ENCODE results near the gene UNC5A. TPM values are rescaled to one million over a fixed set of nuclear protein-coding genes. Genes with fewer than 3 reads are reported as not detected.

UNC5A gene
- total RNA-seq = 0.22 and 0.40 TPM in 2 replicates

DNA sequence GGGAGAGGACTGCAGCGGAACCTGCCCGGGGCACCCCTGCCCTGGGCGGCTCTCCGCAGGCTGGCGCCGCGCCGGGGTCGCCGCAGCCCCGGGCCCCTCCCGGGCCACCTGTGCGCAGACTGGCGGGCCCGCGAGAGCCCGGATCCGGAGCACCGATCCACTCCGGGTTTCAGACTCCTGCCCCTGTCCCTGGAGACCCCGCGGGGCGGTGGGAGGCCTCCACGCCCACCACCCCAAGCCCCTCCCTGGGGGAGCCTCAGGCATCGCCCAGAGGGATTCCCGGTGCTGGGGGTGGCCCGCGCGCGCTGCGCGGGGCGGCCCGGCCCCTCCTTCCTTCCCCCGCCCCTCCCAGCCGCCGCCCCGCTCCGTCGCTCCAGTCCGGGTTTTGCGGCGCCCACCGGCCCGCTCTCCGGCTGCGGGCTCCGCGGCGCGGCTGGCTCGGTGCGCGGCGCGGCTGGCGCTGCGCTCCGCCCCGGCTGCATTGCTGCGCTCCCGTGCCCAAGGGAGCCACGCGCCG is at the start of gene UNC5A:
UNC5A (plus strand) TSS at position 479 of the 517 bp plus-strand sequence. CDS start 192 bp downstream, outside the sequence.
- DNase-seq (ENCODE audit: low read depth in 2 of 2) = peak; percentile 50 to 76

DNA sequence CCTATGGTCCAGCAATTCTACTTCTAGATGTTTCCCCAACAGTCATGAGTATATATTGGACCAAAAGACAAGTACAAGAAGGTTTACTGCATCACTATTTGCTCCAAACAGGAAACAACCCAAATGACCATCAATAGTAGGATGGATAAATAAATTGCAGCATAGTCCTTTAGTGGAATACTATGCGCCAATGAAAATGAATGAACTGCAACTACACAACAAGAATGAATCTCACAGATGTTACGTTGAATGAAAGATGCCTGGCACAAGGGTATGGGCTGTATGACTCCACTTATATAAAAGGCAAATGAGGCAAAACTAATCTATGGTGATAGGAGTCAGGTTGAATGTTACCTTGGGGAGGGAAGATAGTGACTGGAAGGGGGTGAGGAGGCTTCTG is 48.6 kb upstream of the UNC5A start:
- no peak for DNase-seq (ENCODE audit: low read depth in 2 of 2)

DNA sequence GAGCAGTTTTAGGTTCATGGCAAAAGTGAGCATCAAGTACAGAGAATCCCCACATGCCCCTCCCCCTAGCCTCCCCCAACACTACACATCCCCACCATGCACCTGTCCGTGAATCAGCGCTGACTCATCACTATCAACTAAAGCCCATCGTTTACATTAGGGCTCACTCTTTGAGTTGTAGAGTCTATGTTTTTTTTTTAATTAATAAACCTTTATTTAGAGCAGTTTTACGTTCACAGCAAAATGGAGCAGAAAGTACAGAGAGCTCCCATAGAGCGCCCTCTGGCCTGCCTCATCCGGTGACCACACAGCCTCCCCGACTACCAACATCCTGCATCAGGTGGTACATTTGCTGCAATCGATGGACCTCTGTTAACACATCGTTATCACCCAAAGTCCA is 47.9 kb upstream of the UNC5A start:
- DNase-seq (ENCODE audit: low read depth in 2 of 2) = no peak

DNA sequence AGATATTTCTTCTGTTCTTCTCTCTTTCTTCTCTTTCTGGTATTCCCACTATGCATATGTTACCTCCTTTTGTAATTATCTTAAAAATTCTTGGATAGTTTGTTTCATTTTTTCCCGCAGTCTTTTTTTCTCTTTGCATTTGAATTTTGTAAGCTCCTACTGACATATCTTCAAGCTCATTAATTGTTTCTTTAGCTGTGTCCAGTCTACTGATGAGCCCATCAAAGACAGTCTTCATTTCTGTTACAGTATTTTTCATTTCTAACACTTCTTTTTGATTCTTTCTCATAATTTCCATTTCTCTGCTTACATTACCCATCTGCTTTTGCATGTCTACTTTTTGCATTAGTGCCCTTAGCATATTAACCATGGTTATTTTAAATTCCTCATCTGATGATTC is 44.7 kb upstream of the UNC5A start:
- no peak for DNase-seq (ENCODE audit: low read depth in 2 of 2)

DNA sequence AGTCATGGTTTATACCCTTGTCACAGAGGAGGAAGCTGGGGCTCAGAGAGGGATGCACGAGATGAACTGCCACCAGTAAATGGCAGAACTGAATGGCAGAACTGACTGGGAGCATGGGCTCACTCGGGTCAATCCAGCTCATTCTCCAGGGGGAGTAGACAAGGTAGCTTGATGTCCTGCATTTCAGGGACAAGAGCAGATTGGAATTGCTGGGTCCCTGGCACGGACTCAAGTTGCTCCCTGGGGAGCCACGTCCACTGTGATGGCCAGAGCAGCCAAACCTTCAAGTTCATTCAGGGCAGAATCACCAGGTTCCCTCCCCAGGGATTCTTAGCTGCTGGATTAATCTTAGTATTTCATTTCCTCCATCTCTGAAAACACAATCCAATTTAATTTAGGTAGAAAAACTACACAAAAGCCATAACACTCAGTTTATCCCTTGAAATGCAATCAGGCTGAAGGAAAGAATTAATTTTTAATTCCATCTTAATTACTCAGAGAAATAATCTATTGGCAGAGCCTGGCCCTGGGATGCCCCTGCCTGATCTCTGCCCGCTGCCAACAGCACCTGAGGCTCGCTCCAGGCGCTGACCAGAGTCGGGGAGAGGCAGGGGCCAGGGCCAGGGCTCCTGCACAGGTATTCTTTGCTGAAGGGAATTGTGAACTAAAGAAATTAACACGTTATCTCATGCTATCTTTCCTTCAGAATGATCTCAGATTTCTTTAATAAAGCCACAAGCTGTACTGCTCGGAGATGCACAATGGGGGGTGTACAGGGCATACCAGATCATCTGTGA is 42.0 kb upstream of the UNC5A start:
- no peak for DNase-seq (ENCODE audit: low read depth in 2 of 2)

DNA sequence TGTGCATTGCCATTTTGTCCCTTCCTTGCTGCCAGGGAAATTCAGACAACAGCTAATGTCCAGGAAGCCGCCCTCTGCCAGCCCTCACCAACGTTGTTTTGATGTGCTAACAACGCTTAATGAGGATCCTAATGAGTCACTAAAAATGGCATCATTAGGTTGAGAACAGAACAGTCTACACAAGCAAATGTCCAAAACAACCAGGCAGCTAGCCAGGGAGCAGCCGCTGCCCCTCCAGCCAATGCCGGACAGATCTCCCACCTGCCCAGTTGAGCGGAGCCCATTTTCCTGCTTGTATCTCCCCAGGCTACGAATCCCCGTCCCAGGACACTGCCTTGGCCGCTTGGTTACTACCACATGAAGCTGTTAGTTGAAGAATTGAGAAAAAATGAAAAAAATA is 40.4 kb upstream of the UNC5A start:
- no peak for DNase-seq (ENCODE audit: low read depth in 2 of 2)

DNA sequence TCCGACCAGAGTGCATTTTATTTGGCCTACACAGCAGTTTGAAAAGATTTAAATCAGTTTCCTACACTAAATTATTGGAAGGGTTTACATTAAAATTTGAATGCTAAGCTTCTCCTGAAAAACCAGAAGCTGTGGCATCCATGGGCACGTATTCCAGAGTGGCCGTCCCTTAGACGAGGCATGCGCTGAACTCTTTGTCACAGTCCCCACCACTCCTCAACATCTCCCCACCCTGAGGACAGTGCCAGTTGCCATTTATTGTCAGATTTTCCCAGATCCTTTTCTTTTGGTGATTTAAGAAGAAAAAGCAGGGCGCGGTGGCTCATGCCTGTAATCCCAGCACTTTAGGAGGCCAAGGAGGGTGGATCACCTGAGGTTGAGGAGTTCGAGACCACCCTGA is 39.9 kb upstream of the UNC5A start:
- no peak for DNase-seq (ENCODE audit: low read depth in 2 of 2)

- DNase-seq (ENCODE audit: low read depth in 2 of 2) = no peak
Measured at GRCh38 chr5:176771102-176771845, 39.1 kb upstream of the UNC5A start.

GRCh38 chr5:176772271-176773210 is 37.8 kb upstream of the UNC5A start:
- no peak for DNase-seq (ENCODE audit: low read depth in 2 of 2)

- no peak for DNase-seq (ENCODE audit: low read depth in 2 of 2)
Measured at GRCh38 chr5:176773408-176774035, 36.8 kb upstream of the UNC5A start.

DNA sequence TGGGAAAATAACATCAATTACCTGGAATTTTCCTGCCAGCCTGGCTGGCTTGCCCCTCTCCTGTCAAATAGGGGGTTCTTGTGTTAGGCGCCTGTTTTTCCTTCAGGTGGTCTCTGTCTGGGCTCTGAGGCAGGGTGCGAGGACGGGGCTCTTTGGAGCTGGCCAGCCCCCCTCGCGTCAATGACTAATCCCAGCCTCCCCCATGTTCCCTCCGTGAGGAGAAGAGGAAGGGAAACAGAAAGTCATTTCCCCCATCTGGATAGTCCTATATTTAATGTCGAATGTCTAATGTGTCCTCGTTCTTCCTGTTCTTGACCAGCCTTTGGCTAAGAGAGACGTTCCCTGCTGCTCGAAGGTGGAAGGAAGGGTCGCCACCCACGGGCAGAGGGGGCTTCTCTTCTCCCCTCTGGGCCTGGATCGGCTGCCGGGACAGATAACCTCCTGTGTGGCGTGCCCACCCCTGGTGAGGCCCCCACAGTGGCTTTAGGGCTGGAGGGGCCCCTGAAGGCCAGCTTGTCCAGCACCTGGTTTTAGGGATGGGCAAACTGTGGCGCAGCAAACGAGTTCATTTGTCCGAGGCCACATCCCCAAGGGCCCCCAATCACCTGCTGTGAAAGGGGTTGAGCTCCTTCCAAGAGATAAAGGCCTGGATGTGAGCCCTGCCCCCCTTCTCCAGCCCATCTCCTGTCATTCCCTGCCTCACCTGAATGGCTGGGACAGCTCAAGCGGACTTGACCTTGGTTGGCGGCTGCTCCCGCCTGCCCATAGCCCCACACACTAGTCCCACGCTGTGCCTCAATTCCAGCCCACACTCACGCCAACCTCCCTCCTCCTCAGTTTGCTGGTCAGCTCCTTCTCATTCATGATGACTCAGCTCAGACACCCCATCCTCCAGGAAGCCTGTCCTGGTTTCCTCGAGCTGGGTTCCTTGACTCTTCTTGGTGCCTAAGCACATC is 35.9 kb upstream of the UNC5A start:
- DNase-seq (ENCODE audit: low read depth in 2 of 2) = peak; percentile 13 to 19

DNA sequence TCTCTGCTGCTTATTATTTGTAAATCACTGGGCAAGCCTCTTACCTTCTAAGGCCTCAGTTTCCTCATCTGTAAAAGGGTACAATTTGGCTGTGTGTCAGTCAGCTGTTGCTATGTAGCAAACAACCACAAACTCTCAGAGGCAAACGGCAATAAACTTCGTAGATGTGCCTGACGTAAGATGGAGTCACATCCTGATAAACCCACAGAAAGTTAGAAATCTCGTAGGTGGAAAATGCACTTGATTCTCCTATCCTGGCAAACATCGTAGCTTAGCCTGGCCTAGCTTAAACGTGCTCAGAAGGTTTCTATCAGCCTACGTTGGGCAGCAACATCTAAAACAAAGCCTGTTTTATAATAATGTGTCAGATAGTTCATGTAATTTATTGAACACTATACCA is 35.0 kb upstream of the UNC5A start:
- no peak for DNase-seq (ENCODE audit: low read depth in 2 of 2)

DNA sequence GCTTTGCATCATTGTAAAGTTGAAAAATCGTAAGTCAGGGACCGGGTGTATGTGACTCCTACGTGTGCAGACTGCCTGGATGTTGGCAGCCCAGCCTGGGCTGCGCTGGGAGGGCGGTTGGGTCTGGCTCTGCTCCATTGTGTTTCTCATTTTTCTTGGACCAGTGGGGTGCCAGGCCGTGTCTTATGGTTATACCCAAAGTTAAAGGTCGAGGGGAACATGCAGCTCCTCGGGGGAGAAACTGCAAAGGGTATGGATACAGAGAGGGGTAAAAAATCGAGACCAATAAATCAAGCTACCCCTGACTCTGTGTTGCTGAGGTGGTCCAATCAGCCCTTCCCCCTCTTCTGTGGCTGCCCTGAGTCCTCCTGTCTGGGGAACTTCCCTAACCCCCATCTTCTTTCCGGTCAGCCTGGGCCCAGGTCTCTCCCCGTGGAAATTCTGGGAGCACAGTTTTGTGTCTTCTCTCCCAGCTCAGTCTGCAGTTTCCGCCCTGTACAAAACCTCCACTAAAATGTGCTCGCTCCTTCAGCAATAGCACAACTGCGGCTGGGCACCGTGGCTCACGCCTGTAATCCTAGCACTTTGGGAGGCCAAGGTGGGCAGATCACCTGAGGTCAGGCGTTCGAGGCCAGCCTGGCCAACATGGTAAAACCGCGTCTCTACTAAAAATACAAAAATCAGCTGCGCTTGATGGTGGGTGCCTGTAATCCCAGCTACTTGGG is 34.1 kb upstream of the UNC5A start:
- DNase-seq (ENCODE audit: low read depth in 2 of 2) = no peak

DNA sequence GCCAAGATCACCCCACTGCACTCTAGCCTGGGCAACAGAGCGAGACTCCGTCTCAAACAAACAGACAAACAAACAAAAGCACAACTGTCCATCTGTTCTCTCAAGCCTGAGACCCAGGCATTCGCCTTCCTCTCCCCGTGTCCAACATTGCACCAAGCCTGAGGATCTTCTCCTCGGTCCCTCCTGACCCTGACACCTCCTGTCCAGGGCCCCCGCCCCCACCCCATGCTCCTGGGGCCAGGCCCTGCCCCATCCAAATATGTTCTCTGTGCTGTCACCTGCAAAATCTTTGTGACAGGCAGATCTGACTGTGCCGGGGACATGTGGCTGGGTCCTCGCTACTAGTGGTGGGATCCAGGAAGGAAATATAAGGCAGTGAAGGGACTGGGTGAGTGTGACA is 33.4 kb upstream of the UNC5A start:
- no peak for DNase-seq (ENCODE audit: low read depth in 2 of 2)

- no peak for DNase-seq (ENCODE audit: low read depth in 2 of 2)
Measured at GRCh38 chr5:176778921-176779465, 31.4 kb upstream of the UNC5A start.

GRCh38 chr5:176779537-176779936 is 30.8 kb upstream of the UNC5A start:
- no peak for DNase-seq (ENCODE audit: low read depth in 2 of 2)

GRCh38 chr5:176780176-176781053 is 29.9 kb upstream of the UNC5A start:
- DNase-seq (ENCODE audit: low read depth in 2 of 2) = no peak

- peak; percentile 13 to 55 for DNase-seq (ENCODE audit: low read depth in 2 of 2)
Measured at GRCh38 chr5:176781054-176781375, 29.3 kb upstream of the UNC5A start.

All from lung microvascular endothelial cell (primary cell).